ENCODE measurements around the gene PDE4B.

PDE4B gene

GRCh38 chr1:65832296-65832695 is 39.6 kb downstream of the PDE4B start:
- Histone ChIP-seq H3K4me2 (ENCODE audit: low read length) (no peak overlapping the region), H3K4me3 (ENCODE audit: low read length) (no peak overlapping the region), H3K4me1 (ENCODE audit: low read length) (peaks cover 5% of the 10 kb centered on the region), H3K27ac (ENCODE audit: low read length) (no peak overlapping the region), H2AFZ (ENCODE audit: low read depth, low read length) (no peak overlapping the region), H3K9ac (ENCODE audit: low read length) (no peak overlapping the region), H3K79me2 (ENCODE audit: low read length) (no peaks in the 10 kb centered on the region), H3K9me3 (ENCODE audit: insufficient read depth, low read length) (no peaks in the 10 kb centered on the region), H3K27me3 (ENCODE audit: low read depth, low read length) (no peaks in the 10 kb centered on the region), H4K20me1 (ENCODE audit: insufficient read depth, low read length) (no peaks in the 10 kb centered on the region), H3K36me3 (replicated peaks; ENCODE audit: low read depth, low read length) (no peaks in the 10 kb centered on the region)
- TF ChIP-seq EZH2phosphoT487 (IDR thresholded peaks at IDR 0.05; ENCODE audit: low read depth) (no peak), CTCF (IDR thresholded peaks at IDR 0.05; ENCODE audit: low read depth, low read length) (no peak)

- Histone ChIP-seq H3K36me3 (replicated peaks; ENCODE audit: low read depth, low read length) (no peaks in the 10 kb centered on the region), H2AFZ (ENCODE audit: low read depth, low read length) (no peak overlapping the region), H3K4me2 (ENCODE audit: low read length) (no peak overlapping the region), H3K27ac (ENCODE audit: low read length) (no peak overlapping the region), H3K27me3 (ENCODE audit: low read depth, low read length) (no peaks in the 10 kb centered on the region), H3K9me3 (ENCODE audit: insufficient read depth, low read length) (no peaks in the 10 kb centered on the region), H3K9ac (ENCODE audit: low read length) (no peak overlapping the region), H3K4me3 (ENCODE audit: low read length) (no peak overlapping the region), H3K79me2 (ENCODE audit: low read length) (no peaks in the 10 kb centered on the region), H4K20me1 (ENCODE audit: insufficient read depth, low read length) (no peaks in the 10 kb centered on the region), H3K4me1 (ENCODE audit: low read length) (no peaks in the 10 kb centered on the region)
- no peak for TF ChIP-seq EZH2phosphoT487 (IDR thresholded peaks at IDR 0.05; ENCODE audit: low read depth)
- no peak for TF ChIP-seq CTCF (IDR thresholded peaks at IDR 0.05; ENCODE audit: low read depth, low read length)
Measured at GRCh38 chr1:65836686-65837085, 44.0 kb downstream of the PDE4B start.

- no peaks in the 10 kb centered on the region for H3K27me3 ChIP-seq (ENCODE audit: low read depth, low read length)
- no peak for TF ChIP-seq EZH2phosphoT487 (IDR thresholded peaks at IDR 0.05; ENCODE audit: low read depth)
- TF ChIP-seq CTCF (IDR thresholded peaks at IDR 0.05; ENCODE audit: low read depth, low read length) = no peak
- no peak overlapping the region for H3K9ac ChIP-seq (ENCODE audit: low read length)
- no peaks in the 10 kb centered on the region for H3K9me3 ChIP-seq (ENCODE audit: insufficient read depth, low read length)
- no peak overlapping the region for H3K27ac ChIP-seq (ENCODE audit: low read length)
- no peak overlapping the region for H3K4me3 ChIP-seq (ENCODE audit: low read length)
- no peak overlapping the region for H3K4me2 ChIP-seq (ENCODE audit: low read length)
- no peak overlapping the region for H2AFZ ChIP-seq (ENCODE audit: low read depth, low read length)
- no peaks in the 10 kb centered on the region for H3K79me2 ChIP-seq (ENCODE audit: low read length)
- no peaks in the 10 kb centered on the region for H4K20me1 ChIP-seq (ENCODE audit: insufficient read depth, low read length)
- H3K36me3 ChIP-seq (replicated peaks; ENCODE audit: low read depth, low read length) = no peaks in the 10 kb centered on the region
- no peaks in the 10 kb centered on the region for H3K4me1 ChIP-seq (ENCODE audit: low read length)
Measured at GRCh38 chr1:65840683-65841082, 48.0 kb downstream of the PDE4B start.

DNA sequence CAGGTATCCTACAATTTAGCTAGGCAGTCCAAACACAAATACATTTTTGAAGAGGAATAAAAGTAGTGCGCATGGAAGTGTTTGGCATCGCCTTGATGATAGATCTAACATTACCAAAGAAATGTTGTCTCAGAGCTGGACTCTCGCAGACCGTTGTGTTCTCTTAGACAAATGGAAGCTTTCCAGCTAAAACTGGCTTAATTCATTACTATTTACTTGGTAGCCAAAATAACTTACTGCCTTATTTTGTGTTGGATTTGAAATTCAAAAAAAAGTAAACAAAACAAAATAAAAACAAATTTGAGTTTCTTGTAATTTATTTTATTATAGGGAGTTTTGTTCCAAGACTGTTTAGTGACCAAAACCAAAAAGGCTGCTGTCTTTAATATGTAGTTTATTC is 51.6 kb downstream of the PDE4B start:
- H2AFZ ChIP-seq (ENCODE audit: low read depth, low read length) = no peak overlapping the region
- no peak overlapping the region for H3K27ac ChIP-seq (ENCODE audit: low read length)
- no peaks in the 10 kb centered on the region for H4K20me1 ChIP-seq (ENCODE audit: insufficient read depth, low read length)
- no peak overlapping the region for H3K4me2 ChIP-seq (ENCODE audit: low read length)
- no peak overlapping the region for H3K4me3 ChIP-seq (ENCODE audit: low read length)
- H3K36me3 ChIP-seq (replicated peaks; ENCODE audit: low read depth, low read length) = no peaks in the 10 kb centered on the region
- TF ChIP-seq EZH2phosphoT487 (IDR thresholded peaks at IDR 0.05; ENCODE audit: low read depth) = no peak
- no peak for TF ChIP-seq CTCF (IDR thresholded peaks at IDR 0.05; ENCODE audit: low read depth, low read length)
- H3K4me1 ChIP-seq (ENCODE audit: low read length) = no peaks in the 10 kb centered on the region
- no peaks in the 10 kb centered on the region for H3K79me2 ChIP-seq (ENCODE audit: low read length)
- H3K9ac ChIP-seq (ENCODE audit: low read length) = no peak overlapping the region
- H3K27me3 ChIP-seq (ENCODE audit: low read depth, low read length) = no peaks in the 10 kb centered on the region
- no peaks in the 10 kb centered on the region for H3K9me3 ChIP-seq (ENCODE audit: insufficient read depth, low read length)
